Lower leg skin (tissue), 4 donors: ENCODE measurements around the gene RBM14. TPM values are rescaled to one million over a fixed set of nuclear protein-coding genes. Genes with fewer than 3 reads are reported as not detected.

Experiments
- DNase-seq, 2 donors: peaks; one replicate each; pipeline ENCODE4 v3.0.0-alpha.2; 2019; ENCODE audit warnings: low spot score in 2 of 2
- H3K4me3 ChIP-seq: fragments of 200-600 bp; sonication (generic); 2 replicates; pipeline ENCODE4 v1.5.1; 2017; ENCODE audit warnings: mild to moderate bottlenecking, low read depth; ENCODE audit not compliant: poor library complexity, severe bottlenecking
- POLR2A ChIP-seq, 2 donors: fragments of 450-650 bp; IDR thresholded peaks; one replicate each; pipeline ENCODE4 v1.6.1; 2016 to 2017; ENCODE audit warnings: antibody characterized with exemption in 2 of 2, mild to moderate bottlenecking in 1 of 2, moderate library complexity in 1 of 2
- WGBS, 2 donors: methylation state at CpG; one replicate each; pipeline ENCODE4 v1.1.5; 2018; 5-methylcytosine and 5-hydroxymethylcytosine counted together
- intact Hi-C: fragments of 100-400 bp; cut with DNase I; formaldehyde crosslinking; loops from one replicate; pipeline ENCODE4 v1.15.0; 2023; ENCODE audit warnings: low total_unique reads
- total RNA-seq, 4 donors: library from RNA; depleted of rRNA; stranded (reverse); fragments of >200 nt; gene quantifications; one replicate each; pipeline ENCODE4 v1.1.0, GENCODE V29; 2016
- TF ChIP-seq, protein P1 (sequence below), 3 donors: fragments of 450-650 bp; IDR thresholded peaks; one replicate each; pipeline ENCODE4 v1.5.1; 2016; ENCODE audit warnings: antibody characterized with exemption in 3 of 3, mild to moderate bottlenecking in 3 of 3, moderate library complexity in 2 of 3

Gene RBM14
- total RNA-seq, 4 donors from 2014 or later: 35.8 to 47.4 (median 44.6) TPM

DNA sequence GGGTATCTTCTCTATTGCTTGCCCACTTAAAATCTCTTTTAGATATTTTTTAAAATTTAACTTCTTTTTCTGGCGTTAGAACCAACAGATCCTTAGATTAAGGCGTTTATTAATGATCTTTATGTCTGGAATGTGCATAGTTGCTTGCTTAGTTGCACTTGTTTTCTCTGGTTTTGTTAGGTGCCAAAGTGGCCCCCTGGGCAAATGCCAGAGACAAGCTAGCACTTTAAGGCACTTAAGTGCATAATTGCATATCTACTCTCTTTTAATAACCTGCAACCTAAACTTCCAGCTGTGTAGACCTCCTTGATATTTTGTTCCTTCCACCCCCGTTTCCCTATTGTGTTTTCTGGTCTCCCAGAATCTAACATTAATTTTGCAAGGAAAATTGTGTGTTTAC lies 25.4 kb downstream of the RBM14 start:
- no peak for DNase-seq
- no peak overlapping the region for H3K4me3 ChIP-seq
- TF ChIP-seq POLR2A (IDR thresholded peaks at IDR 0.05): no peak
- TF ChIP-seq, protein P1, sequence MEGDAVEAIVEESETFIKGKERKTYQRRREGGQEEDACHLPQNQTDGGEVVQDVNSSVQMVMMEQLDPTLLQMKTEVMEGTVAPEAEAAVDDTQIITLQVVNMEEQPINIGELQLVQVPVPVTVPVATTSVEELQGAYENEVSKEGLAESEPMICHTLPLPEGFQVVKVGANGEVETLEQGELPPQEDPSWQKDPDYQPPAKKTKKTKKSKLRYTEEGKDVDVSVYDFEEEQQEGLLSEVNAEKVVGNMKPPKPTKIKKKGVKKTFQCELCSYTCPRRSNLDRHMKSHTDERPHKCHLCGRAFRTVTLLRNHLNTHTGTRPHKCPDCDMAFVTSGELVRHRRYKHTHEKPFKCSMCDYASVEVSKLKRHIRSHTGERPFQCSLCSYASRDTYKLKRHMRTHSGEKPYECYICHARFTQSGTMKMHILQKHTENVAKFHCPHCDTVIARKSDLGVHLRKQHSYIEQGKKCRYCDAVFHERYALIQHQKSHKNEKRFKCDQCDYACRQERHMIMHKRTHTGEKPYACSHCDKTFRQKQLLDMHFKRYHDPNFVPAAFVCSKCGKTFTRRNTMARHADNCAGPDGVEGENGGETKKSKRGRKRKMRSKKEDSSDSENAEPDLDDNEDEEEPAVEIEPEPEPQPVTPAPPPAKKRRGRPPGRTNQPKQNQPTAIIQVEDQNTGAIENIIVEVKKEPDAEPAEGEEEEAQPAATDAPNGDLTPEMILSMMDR (IDR thresholded peaks at IDR 0.05): no peak
- 19 to 27% methylated on average over 3 of the region's 3 CpGs for WGBS, 2 donors
- intact Hi-C loops: no loop called here

DNA sequence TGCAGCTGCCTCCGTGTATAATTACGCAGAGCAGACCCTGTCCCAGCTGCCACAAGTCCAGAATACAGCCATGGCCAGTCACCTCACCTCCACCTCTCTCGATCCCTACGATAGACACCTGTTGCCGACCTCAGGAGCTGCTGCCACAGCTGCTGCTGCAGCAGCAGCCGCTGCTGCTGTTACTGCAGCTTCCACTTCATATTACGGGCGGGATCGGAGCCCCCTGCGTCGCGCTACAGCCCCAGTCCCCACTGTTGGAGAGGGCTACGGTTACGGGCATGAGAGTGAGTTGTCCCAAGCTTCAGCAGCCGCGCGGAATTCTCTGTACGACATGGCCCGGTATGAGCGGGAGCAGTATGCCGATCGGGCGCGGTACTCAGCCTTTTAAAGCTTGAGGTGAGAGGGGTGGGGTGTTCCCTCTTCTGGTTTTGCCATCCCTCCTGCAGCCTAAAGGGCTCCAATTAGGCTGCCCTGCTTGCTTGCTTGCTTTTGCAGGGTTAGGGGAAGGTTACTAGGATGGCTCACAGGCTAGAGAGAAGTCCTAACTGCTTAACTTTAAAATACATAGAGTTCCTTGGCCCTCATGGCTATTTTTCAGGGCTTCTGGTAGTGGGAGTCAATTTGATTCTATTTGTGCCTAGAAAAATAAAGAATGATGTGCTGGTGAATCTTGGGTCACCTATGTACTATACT lies 27.5 kb downstream of the RBM14 start:
- DNase-seq: no peak
- 84 to 88% methylated on average over 24 of the region's 24 CpGs for WGBS, 2 donors
- TF ChIP-seq, protein P1 (IDR thresholded peaks at IDR 0.05): no peak
- TF ChIP-seq POLR2A (IDR thresholded peaks at IDR 0.05): no peak
- intact Hi-C loops: no loop called here
- H3K4me3 ChIP-seq: no peak overlapping the region

DNA sequence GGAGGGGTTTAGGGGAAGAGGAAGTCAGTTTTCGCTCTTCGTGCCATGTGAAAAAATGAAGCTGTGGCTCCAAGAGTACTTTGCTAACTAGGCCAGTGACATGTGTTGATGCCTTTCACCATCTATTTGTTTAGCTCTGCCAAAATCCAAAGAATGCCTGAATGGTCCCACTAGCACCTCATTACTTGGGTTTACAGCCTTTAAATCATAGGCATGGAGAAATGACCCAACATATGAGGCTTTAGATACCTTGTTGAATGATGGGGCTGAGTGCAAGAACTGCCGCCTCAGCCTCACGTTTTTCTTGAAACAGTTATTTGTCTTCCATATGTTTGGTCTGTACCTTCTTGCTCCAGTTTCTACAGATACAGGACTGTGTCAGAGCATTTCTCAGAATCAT lies 30.4 kb downstream of the RBM14 start:
- TF ChIP-seq, protein P1 (IDR thresholded peaks at IDR 0.05): no peak
- no peak for TF ChIP-seq POLR2A (IDR thresholded peaks at IDR 0.05)
- intact Hi-C loops: no loop called here

DNA sequence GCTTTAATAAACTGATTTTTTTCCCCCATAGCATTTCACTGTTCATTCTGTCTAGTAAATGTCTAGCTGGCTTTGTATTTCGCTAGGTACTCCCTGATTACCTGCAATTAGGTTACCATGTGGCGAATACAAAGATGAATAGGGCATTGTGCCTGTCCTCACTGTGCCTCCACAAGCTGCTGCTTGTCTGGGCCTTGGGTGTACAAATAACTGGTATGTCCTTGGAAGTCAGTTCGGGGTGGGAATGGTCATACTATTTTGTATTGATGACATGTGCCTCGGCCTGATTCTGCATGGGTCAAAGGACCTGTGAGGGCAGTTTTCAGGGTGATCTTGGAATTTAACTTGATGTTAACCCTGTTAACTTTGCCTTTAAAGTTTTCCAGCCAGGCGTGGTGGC lies 33.5 kb downstream of the RBM14 start:
- intact Hi-C loops: no loop called here
- DNase-seq: no peak
- 92 to 93% methylated on average over 5 of the region's 5 CpGs for WGBS, 2 donors
- no peak for TF ChIP-seq POLR2A (IDR thresholded peaks at IDR 0.05)
- TF ChIP-seq, protein P1 (IDR thresholded peaks at IDR 0.05): no peak
- no peak overlapping the region for H3K4me3 ChIP-seq

More for the DNA sequence above, 30.4 kb downstream of the RBM14 start:
- no peak for DNase-seq
- H3K4me3 ChIP-seq: no peak overlapping the region
- 82 to 84% methylated on average over 4 of the region's 4 CpGs for WGBS, 2 donors

DNA sequence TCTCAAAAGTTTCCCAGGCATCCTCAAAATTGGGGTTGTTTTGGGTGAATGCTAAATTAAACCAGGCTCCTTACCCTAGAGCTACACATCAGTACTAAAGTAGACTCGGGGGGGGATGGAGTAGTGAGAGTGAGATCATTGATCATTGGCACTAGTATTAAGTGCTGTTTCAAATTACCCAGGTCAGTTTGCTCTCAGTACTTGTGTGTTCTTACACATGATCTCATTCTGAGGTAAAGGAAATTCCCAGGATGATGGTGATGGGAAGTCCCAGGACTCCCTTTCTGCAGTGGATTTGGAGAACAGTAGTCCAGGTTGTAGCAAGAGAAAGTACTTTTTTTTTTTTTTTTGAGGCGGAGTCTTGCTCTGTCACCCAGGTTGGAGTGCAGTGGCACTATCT lies 34.6 kb downstream of the RBM14 start:
- H3K4me3 ChIP-seq: no peak overlapping the region
- no peak for TF ChIP-seq POLR2A (IDR thresholded peaks at IDR 0.05)
- intact Hi-C loops: no loop called here
- no peak for DNase-seq
- 80 to 82% methylated on average over 2 of the region's 2 CpGs for WGBS, 2 donors

DNA sequence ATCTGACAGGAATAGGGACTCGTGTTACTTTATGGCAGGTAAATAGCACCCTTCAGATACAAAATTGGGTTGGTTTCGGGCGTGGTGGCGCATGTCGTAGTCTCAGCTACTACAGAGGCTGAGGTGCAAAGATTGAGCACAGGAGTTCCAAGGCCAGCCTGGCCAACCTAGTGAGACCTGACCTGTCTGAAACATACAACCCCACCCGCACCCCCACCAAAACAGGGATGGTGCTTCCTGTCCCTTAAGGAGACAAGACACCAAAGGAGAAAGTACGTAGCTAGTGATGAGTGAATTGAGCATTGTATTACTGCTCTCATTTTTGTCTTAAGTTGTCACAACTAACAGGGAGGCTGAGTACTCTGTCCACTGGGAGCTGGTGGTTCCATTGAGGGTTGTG lies 36.2 kb downstream of the RBM14 start:
- DNase-seq: no peak
- no peak overlapping the region for H3K4me3 ChIP-seq
- WGBS, 2 donors: 86 to 87% methylated on average over 7 of the region's 7 CpGs
- TF ChIP-seq, protein P1 (IDR thresholded peaks at IDR 0.05): no peak
- TF ChIP-seq POLR2A (IDR thresholded peaks at IDR 0.05): no peak
- intact Hi-C loops: no loop called here
